GM21447 (cell line): ENCODE measurements around the gene CST1.
"Not testable (repeated sequence)": the region's sequence is repeated elsewhere in the genome, so short reads cannot be mapped to it uniquely, and the experiment has no call there.

Source experiments
- ATAC-seq: cut with Tn5 transposase; IDR thresholded peaks from one replicate; pipeline ENCODE4 v1.9.1; 2021; ENCODE audit not compliant: unreplicated experiment

The CST1 gene

DNA sequence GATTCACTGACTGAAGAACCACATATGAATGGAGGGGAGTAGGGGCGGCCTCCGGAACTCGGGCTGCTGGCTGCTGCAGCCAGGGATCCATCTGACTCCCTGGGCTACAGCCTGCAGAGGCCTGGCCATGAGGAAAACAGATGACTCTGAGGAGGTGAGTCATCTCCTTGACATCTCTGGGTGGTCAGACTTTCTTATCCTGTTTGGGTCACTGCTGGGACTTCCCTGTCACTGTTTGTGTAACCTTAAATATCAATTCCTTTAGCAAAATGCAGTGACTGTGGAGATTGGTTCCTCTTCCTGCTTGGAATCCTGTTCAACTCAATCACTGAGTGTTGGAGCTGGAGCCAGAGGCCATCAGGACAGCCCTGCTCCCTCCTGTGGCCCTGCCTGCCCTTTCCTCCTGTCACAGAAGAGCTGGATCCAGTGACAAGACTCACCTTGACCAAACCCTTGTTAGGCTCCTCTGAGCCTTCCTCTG, 4.4 kb upstream of the CST1 start:
- not testable (repeated sequence) for ATAC-seq

GRCh38 chr20:23754731-23755130, 4.0 kb upstream of the CST1 start:
- no peak for ATAC-seq

- ATAC-seq = no peak
Measured at GRCh38 chr20:23753589-23753988, 2.9 kb upstream of the CST1 start.

GRCh38 chr20:23753194-23753548, 2.4 kb upstream of the CST1 start:
- no peak for ATAC-seq

GRCh38 chr20:23752481-23753193, 1.9 kb upstream of the CST1 start:
- no peak for ATAC-seq

GRCh38 chr20:23752019-23752418, 1.3 kb upstream of the CST1 start:
- no peak for ATAC-seq

- no peak for ATAC-seq
Measured at GRCh38 chr20:23749746-23750145, 989 bp downstream of the CST1 start.

DNA sequence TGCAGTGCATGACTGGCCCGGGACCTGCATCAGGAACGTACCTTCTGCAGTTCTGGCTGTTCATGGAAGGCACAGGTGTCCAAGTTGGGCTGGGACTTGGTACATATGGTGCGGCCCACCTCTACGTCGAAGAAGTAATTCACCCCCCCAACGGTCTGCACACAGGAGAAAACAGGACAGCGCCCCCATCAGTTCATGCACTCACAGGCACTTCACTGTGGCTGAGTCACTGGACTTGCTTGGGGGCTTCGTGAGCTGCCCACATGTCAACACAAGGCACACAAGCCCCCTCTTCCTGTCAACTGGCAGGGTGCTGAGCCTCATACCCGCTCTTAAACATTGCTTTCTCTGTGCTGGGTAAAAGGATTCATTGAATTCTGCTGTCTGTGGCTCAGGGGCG, 1.8 kb downstream of the CST1 start:
- ATAC-seq = not testable (repeated sequence)

- ATAC-seq = not testable (repeated sequence)
Measured at GRCh38 chr20:23747551-23747950, 3.2 kb downstream of the CST1 start.

GRCh38 chr20:23747092-23747491, 3.6 kb downstream of the CST1 start:
- ATAC-seq = not testable (repeated sequence)

DNA sequence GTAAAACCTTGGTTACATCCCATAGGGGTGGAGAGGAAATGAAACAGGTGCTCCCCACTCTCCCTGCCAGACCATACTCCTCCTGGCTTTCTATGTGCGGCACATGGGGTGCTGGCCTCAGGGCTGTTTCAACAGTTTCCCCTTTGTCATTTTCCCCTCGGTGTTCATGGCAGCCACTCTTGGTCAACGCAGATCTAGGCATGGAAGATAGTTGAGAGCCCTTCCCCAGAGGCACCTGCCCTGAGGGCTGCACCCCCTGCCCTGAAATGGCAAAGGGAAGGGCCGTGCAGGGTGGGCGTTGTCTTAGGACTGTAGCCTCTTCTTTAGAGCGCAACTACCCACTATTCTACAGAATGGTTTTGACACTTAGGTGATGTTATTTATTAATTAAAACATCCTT, 4.4 kb downstream of the CST1 start:
- no peak for ATAC-seq

DNA sequence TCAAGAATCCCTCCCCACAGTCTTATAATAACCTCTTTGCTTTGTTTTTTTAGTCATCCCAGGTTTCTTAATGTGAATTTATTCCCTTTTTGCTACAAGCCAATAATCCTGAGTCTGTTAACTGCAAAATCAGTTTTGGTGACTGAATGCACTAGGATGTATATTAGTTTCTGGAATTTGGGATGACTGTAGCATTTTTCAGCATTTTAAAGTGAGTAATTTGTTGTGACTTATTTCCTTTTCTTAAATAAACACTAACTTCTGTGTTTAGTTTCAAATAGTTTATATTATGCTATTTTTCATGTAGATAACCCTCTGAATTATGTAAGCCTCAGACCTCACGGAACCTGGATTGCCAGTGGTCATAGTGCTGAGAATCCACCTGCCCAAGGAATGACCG, 5.5 kb downstream of the CST1 start:
- no peak for ATAC-seq

DNA sequence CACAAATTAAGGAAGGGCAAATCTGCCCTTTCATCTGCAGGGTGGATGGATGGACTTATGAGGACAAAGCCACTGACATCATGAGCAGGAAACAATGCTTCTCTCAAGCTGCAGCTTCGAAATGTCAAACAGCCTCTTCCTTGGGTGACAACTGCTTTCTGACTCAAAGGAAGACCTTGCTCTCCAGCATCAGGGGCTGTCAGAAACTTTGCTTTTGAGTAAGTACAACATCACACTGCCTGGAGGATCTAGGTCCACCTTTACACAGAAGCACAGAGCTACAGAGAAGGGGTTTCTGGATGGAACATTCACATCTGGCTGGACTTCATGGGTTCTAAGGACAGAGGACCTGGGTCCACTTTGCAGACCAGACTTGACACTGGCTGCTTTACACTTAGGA, 5.9 kb downstream of the CST1 start:
- no peak for ATAC-seq

DNA sequence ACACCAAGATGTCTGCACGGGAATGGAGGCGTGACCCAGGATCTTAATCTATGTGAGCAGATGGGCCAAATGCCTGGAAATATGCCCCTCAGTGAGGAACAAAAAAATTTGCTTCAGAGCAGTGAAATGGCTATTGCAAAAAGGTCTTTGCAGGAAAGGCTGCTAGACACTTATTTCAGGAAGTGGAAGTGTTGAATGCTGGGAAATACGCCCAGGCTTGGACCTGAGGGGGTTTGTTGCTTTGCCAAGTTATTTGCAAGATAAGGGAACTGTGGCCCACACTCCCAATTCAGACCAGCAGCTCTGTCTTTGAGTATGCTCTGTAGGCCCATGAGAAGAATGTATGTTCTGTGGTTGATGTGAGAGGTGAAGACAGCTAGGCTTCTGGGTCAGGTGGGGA, 15.3 kb downstream of the CST1 start:
- ATAC-seq = not testable (repeated sequence)

GRCh38 chr20:23734949-23735348, 15.8 kb downstream of the CST1 start:
- ATAC-seq = not testable (repeated sequence)

- ATAC-seq = not testable (repeated sequence)
Measured at GRCh38 chr20:23734440-23734839, 16.3 kb downstream of the CST1 start.

- ATAC-seq = no peak
Measured at GRCh38 chr20:23727016-23727415, 23.7 kb downstream of the CST1 start.

DNA sequence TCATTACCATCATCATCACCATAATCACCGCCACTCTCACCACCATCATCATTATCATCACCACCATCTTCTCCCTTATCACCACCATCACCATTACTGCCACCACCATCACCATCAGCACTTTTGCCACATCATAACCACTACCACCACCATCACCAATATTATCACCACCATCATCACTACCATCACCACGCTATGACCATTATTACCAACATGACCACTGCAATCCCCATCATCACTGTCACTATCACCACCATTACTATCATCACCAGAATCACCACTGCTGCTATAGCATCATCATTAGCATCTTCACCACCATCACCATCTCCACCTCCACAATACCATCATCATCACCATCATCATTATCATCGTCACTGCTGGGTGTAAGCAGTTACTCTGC, 25.6 kb downstream of the CST1 start:
- ATAC-seq = no peak

- not testable (repeated sequence) for ATAC-seq
Measured at GRCh38 chr20:23723659-23724307, 27.0 kb downstream of the CST1 start.

- ATAC-seq = not testable (repeated sequence)
Measured at GRCh38 chr20:23722851-23723250, 27.9 kb downstream of the CST1 start.

DNA sequence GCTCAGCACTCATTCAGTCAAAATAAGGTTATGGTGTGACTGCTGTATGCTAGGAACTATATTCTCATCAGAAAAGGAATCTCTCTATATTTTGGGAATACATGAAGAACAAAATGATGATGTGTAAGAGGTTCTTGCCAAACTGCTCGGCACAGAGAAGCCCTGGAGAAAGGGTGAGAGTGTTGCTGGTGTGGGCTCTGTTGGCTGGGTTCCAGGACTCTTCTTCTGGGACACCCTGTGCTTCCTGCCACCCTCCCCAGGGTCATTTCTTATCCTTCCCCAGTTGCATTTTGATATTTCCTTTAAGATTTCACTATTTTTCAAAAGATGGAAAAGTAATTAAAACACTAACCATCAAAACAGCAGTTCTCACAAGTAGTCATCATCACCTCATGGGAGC, 28.8 kb downstream of the CST1 start:
- ATAC-seq = no peak

DNA sequence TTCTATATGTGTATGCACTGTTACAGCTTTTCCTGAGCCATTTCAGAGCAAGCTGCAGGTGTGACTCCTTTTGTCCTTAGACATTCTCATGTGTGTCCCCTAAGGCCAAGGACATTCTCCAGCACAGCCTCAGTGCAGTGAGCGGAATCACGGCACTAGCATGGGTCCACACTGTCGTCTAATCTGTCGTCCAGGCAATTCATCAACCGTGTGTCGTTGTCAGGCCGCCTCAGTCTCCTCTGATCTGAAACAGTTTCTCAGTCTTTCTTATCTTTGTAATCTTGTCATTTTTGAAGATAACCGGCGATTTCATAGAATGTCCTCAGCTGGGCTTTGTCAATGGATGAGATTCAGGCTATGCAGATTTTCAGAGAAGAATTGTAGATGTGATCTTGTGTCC, 31.4 kb downstream of the CST1 start:
- ATAC-seq = not testable (repeated sequence)

- not testable (repeated sequence) for ATAC-seq
Measured at GRCh38 chr20:23711778-23712177, 39.0 kb downstream of the CST1 start.
